HEK293 (cell line): ENCODE data around the gene IDE.

ENCODE experiments used
- CTCF ChIP-seq: fragments of 450-650 bp; formaldehyde crosslinking; IDR thresholded peaks from 2 replicates; pipeline ENCODE4 v1.5.1; 2016; ENCODE audit warnings: missing biosample characterization, missing genetic modification characterization
- GLIS1 ChIP-seq: fragments of 450-650 bp; formaldehyde crosslinking; IDR thresholded peaks from 2 replicates; pipeline ENCODE4 v1.5.1; 2016; ENCODE audit warnings: missing biosample characterization, missing genetic modification characterization
- GLIS2 ChIP-seq: fragments of 450-650 bp; formaldehyde crosslinking; IDR thresholded peaks from 2 replicates; pipeline ENCODE4 v1.5.1; 2016; ENCODE audit warnings: missing biosample characterization, missing genetic modification characterization
- HOXD13 ChIP-seq: sonication (generic); formaldehyde crosslinking; IDR thresholded peaks from 2 replicates; pipeline ENCODE4 v1.8.0; 2022; ENCODE audit warnings: missing genetic modification reagents, borderline replicate concordance
- TCF7L2 ChIP-seq: IDR thresholded peaks from 2 replicates; pipeline ENCODE4 v1.6.1; 2011; ENCODE audit warnings: low read depth, mild to moderate bottlenecking, inconsistent platforms, low read length, moderate library complexity, borderline replicate concordance
- YY1 ChIP-seq: fragments of 450-650 bp; formaldehyde crosslinking; IDR thresholded peaks from 2 replicates; pipeline ENCODE4 v1.5.1; 2018; ENCODE audit warnings: missing biosample characterization, missing genetic modification characterization
- ZNF157 ChIP-seq: fragments of 450-650 bp; formaldehyde crosslinking; IDR thresholded peaks from 2 replicates; pipeline ENCODE4 v1.5.1; 2016; ENCODE audit warnings: missing biosample characterization, missing genetic modification characterization
- ZNF239 ChIP-seq: fragments of 450-650 bp; formaldehyde crosslinking; IDR thresholded peaks from 2 replicates; pipeline ENCODE4 v1.5.1; 2016; ENCODE audit warnings: missing biosample characterization, missing genetic modification characterization
- ZNF335 ChIP-seq: fragments of 450-650 bp; formaldehyde crosslinking; conservative IDR thresholded peaks from 2 replicates; pipeline ENCODE4 v1.5.1; 2016; ENCODE audit warnings: missing biosample characterization, missing genetic modification characterization
- ZNF530 ChIP-seq: fragments of 450-650 bp; formaldehyde crosslinking; IDR thresholded peaks from 2 replicates; pipeline ENCODE4 v1.5.1; 2016; ENCODE audit warnings: low read depth, missing biosample characterization, missing genetic modification characterization
- ZNF707 ChIP-seq: fragments of 450-650 bp; formaldehyde crosslinking; IDR thresholded peaks from 2 replicates; pipeline ENCODE4 v1.5.1; 2016; ENCODE audit warnings: missing biosample characterization, missing genetic modification characterization
- TF ChIP-seq, protein P1 (sequence below): fragments of 450-650 bp; formaldehyde crosslinking; IDR thresholded peaks from 2 replicates; pipeline ENCODE4 v1.5.1; 2016; ENCODE audit warnings: missing biosample characterization, missing genetic modification characterization

GRCh38 chr10:92592761-92593618 is 19.1 kb upstream of the IDE start, which contains the start of gene KIF11:
- TF ChIP-seq CTCF (tag by site-specific recombination) (no peak; the same call in 1 of the 2 replicates), ZNF530 (tag by site-specific recombination) (no peak), ZNF157 (tag by site-specific recombination) (no peak), ZNF335 (tag by site-specific recombination) (peak; percentile 86), ZNF707 (tag by site-specific recombination) (no peak), ZNF239 (no peak), TCF7L2 (no peak), GLIS1 (tag by site-specific recombination) (peak; percentile 79), HOXD13 (CRISPR knock-in tag) (no peak), GLIS2 (tag by site-specific recombination) (peak; percentile 83), YY1 (tag by site-specific recombination) (peak; percentile 88)
- TF ChIP-seq, protein P1, sequence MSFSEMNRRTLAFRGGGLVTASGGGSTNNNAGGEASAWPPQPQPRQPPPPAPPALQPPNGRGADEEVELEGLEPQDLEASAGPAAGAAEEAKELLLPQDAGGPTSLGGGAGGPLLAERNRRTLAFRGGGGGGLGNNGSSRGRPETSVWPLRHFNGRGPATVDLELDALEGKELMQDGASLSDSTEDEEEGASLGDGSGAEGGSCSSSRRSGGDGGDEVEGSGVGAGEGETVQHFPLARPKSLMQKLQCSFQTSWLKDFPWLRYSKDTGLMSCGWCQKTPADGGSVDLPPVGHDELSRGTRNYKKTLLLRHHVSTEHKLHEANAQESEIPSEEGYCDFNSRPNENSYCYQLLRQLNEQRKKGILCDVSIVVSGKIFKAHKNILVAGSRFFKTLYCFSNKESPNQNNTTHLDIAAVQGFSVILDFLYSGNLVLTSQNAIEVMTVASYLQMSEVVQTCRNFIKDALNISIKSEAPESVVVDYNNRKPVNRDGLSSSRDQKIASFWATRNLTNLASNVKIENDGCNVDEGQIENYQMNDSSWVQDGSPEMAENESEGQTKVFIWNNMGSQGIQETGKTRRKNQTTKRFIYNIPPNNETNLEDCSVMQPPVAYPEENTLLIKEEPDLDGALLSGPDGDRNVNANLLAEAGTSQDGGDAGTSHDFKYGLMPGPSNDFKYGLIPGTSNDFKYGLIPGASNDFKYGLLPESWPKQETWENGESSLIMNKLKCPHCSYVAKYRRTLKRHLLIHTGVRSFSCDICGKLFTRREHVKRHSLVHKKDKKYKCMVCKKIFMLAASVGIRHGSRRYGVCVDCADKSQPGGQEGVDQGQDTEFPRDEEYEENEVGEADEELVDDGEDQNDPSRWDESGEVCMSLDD: no peak
